Breast epithelium (tissue), 3 donors: ENCODE results near the gene EBF3.

ENCODE experiments used
- CTCF ChIP-seq, 3 donors: fragments of 450-650 bp; IDR thresholded peaks; one replicate each; pipeline ENCODE4 v1.5.1; 2016 to 2017; ENCODE audit warnings: antibody characterized with exemption in 3 of 3, mild to moderate bottlenecking in 3 of 3, moderate library complexity in 3 of 3
- POLR2AphosphoS5 ChIP-seq, 3 donors: sonication (generic); formaldehyde crosslinking; IDR thresholded peaks; one replicate each; pipeline ENCODE4 v1.6.1; 2017; ENCODE audit warnings: antibody characterized with exemption in 3 of 3

DNA sequence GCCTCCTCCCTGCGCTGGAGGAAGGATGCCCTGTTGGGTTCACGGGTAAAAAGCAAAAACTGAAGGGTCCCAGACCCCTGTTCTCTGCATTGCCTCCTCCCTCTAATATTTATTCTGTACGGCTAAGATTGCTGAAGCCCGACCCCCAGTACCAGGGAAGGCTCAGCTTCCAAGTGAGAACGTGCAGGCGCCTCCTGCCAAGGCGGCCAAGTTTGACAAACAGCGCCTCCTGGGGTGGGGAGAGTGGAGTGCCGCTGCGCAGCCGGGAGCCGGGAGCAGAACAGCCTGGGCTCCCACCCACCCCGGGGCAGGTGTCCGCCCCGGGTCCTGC is 4.7 kb upstream of the EBF3 start:
- TF ChIP-seq POLR2AphosphoS5 (IDR thresholded peaks at IDR 0.05) (no peak), CTCF (IDR thresholded peaks at IDR 0.05) (peak in 2 of 3 donors; percentile 28 to 47)
